H1 (cell line): ENCODE data around the gene ELOVL3. TPM values are rescaled to one million over a fixed set of nuclear protein-coding genes. Genes with fewer than 3 reads are reported as not detected.

ENCODE experiments used
- CTCF ChIA-PET: fragments of 300-600 bp; sonication (Branson Sonifier 250); formaldehyde crosslinking; loops from one replicate; lab custom pipeline; 2021; ENCODE audit not compliant: partially characterized antibody; lab: Charles Lee
- POLR2A ChIA-PET: fragments of 300-600 bp; sonication (Branson Sonifier 250); formaldehyde crosslinking; loops from one replicate; lab custom pipeline; 2021; ENCODE audit warnings: inconsistent platforms; ENCODE audit not compliant: partially characterized antibody; lab: Charles Lee
- DNase-seq, 2 experiments: peaks; one replicate each; pipeline versions ENCODE4 v3.0.0 to v3.0.0-alpha.2; 2010 to 2022; ENCODE audit warnings: low spot score in 2 of 2, low read depth in 1 of 2, mixed read lengths in 1 of 2
- FAIRE-seq: peaks from 2 replicates; lab custom pipeline; 2011; peaks lifted over from hg19 to GRCh38; lab: Jason Lieb, UNC
- H2AFZ ChIP-seq: 2 replicates; pipeline ENCODE4 v1.8.1; 2012; ENCODE audit warnings: low read length, inconsistent platforms
- H2AK5ac ChIP-seq: 2 replicates; pipeline ENCODE4 v1.6.1; 2013; ENCODE audit warnings: low read depth, low read length
- H2BK120ac ChIP-seq: replicated peaks from 2 replicates; pipeline ENCODE3; 2013; ENCODE audit warnings: low read depth, low read length, inconsistent platforms
- H2BK12ac ChIP-seq: 2 replicates; pipeline ENCODE4 v1.6.1; 2013; ENCODE audit warnings: low read depth, low read length
- H2BK15ac ChIP-seq: 2 replicates; pipeline ENCODE4 v1.6.1; 2013; ENCODE audit warnings: low read length
- H2BK20ac ChIP-seq: 2 replicates; pipeline ENCODE4 v1.6.1; 2013; ENCODE audit warnings: low read length
- H2BK5ac ChIP-seq: 2 replicates; pipeline ENCODE4 v1.6.1; 2013; ENCODE audit warnings: low read depth, low read length
- H3K14ac ChIP-seq: 2 replicates; pipeline ENCODE4 v1.6.1; 2013; ENCODE audit warnings: inconsistent platforms; ENCODE audit not compliant: insufficient read length
- H3K18ac ChIP-seq: 2 replicates; pipeline ENCODE4 v1.6.1; 2013; ENCODE audit warnings: low read length; ENCODE audit errors: extremely low read depth
- H3K23ac ChIP-seq: 2 replicates; pipeline ENCODE4 v1.6.1; 2013; ENCODE audit warnings: inconsistent platforms; ENCODE audit not compliant: insufficient read length
- H3K23me2 ChIP-seq: 2 replicates; pipeline ENCODE4 v1.6.1; 2013; ENCODE audit warnings: low read depth, low read length
- H3K27ac ChIP-seq: 2 replicates; pipeline ENCODE4 v1.6.1; 2011; ENCODE audit warnings: low read depth, low read length, inconsistent platforms
- H3K27me3 ChIP-seq, 4 experiments: replicated peaks in 1 of 4; 1 replicate in 1 of 4; 2 replicates in 3 of 4; pipeline versions ENCODE4 v1.6.1 to v1.8.1; 2011 to 2013; ENCODE audit warnings: low read length in 3 of 4, mild to moderate bottlenecking in 3 of 4, inconsistent platforms in 2 of 4, mixed read lengths in 2 of 4, moderate library complexity in 1 of 4; ENCODE audit not compliant: control insufficient read depth in 3 of 4, insufficient read depth in 3 of 4; ENCODE audit errors: extremely low read depth in 1 of 4
- H3K36me3 ChIP-seq, 4 experiments: 2 replicates each; pipeline versions ENCODE4 v1.6.1 to v1.8.1; 2011 to 2013; ENCODE audit warnings: mild to moderate bottlenecking in 4 of 4, low read length in 3 of 4, moderate library complexity in 2 of 4, control low read depth in 1 of 4, inconsistent platforms in 1 of 4; ENCODE audit not compliant: insufficient read depth in 4 of 4, control insufficient read depth in 2 of 4
- H3K4ac ChIP-seq: replicated peaks from 2 replicates; pipeline ENCODE3; 2013; ENCODE audit warnings: low read length, low read depth, mixed read lengths, inconsistent platforms; ENCODE audit not compliant: insufficient read length
- H3K4me1 ChIP-seq, 4 experiments: replicated peaks in 1 of 4; 1 replicate in 1 of 4; 2 replicates in 3 of 4; pipeline versions ENCODE4 v1.6.1 to v1.8.1; 2011 to 2013; ENCODE audit warnings: low read length in 3 of 4, inconsistent platforms in 2 of 4, mixed read lengths in 1 of 4; ENCODE audit not compliant: insufficient read depth in 4 of 4, control insufficient read depth in 3 of 4
- H3K4me2 ChIP-seq, 2 experiments: 2 replicates each; pipeline versions ENCODE4 v1.6.1 to v1.8.1; 2011 to 2013; ENCODE audit warnings: low read depth in 2 of 2, low read length in 2 of 2, control low read depth in 1 of 2, inconsistent platforms in 1 of 2, mild to moderate bottlenecking in 1 of 2; ENCODE audit not compliant: insufficient read depth in 1 of 2
- H3K4me3 ChIP-seq, 4 experiments: fragments of 200-600, 300-600 bp in 1 of 4; sonication (generic), shearing (Covaris generic), sonication (Bioruptor Twin) in 1 of 4; 2 replicates each; pipeline versions ENCODE4 v1.5.1 to v1.8.1; 2011 to 2016; ENCODE audit warnings: low read length in 4 of 4, low read depth in 3 of 4, control low read depth in 2 of 4, inconsistent platforms in 2 of 4, mild to moderate bottlenecking in 2 of 4, mixed read lengths in 1 of 4, moderate library complexity in 1 of 4; ENCODE audit not compliant: insufficient read depth in 2 of 4; ENCODE audit errors: extremely low read depth in 1 of 4
- H3K56ac ChIP-seq: replicated peaks from 2 replicates; pipeline ENCODE3; 2013; ENCODE audit warnings: low read depth, mild to moderate bottlenecking, mixed read lengths, low read length, inconsistent platforms; ENCODE audit not compliant: insufficient read length
- H3K79me1 ChIP-seq: 2 replicates; pipeline ENCODE4 v1.6.1; 2013; ENCODE audit warnings: low read depth, low read length, control low read depth
- H3K79me2 ChIP-seq, 2 experiments: 2 replicates each; pipeline versions ENCODE4 v1.6.1 to v1.8.1; 2012 to 2013; ENCODE audit warnings: low read length in 2 of 2, mild to moderate bottlenecking in 2 of 2, inconsistent platforms in 1 of 2; ENCODE audit not compliant: insufficient read depth in 2 of 2, control insufficient read depth in 1 of 2
- H3K9ac ChIP-seq, 4 experiments: replicated peaks in 1 of 4; 1 replicate in 1 of 4; 2 replicates in 3 of 4; pipeline versions ENCODE4 v1.6.1 to v1.8.1; 2011 to 2013; ENCODE audit warnings: low read depth in 3 of 4, low read length in 3 of 4, control low read depth in 2 of 4, mild to moderate bottlenecking in 2 of 4, moderate library complexity in 2 of 4, inconsistent platforms in 1 of 4; ENCODE audit errors: extremely low read depth in 1 of 4
- H3K9me3 ChIP-seq, 2 experiments: 2 replicates each; pipeline versions ENCODE4 v1.6.1 to v1.8.1; 2012 to 2013; ENCODE audit warnings: mild to moderate bottlenecking in 2 of 2, moderate library complexity in 2 of 2, control low read depth in 1 of 2, inconsistent platforms in 1 of 2, low read depth in 1 of 2, low read length in 1 of 2, mixed read lengths in 1 of 2; ENCODE audit not compliant: insufficient read depth in 2 of 2
- H4K20me1 ChIP-seq, 2 experiments: replicated peaks in 1 of 2; 2 replicates each; pipeline versions ENCODE3 to v1.8.1; 2011 to 2013; ENCODE audit warnings: inconsistent platforms in 2 of 2, low read length in 2 of 2, mild to moderate bottlenecking in 1 of 2; ENCODE audit not compliant: insufficient read depth in 2 of 2, control insufficient read depth in 1 of 2
- H4K5ac ChIP-seq: 2 replicates; pipeline ENCODE4 v1.6.1; 2013; ENCODE audit warnings: low read length, low read depth, mixed read lengths, inconsistent platforms; ENCODE audit not compliant: insufficient read length
- H4K8ac ChIP-seq: 2 replicates; pipeline ENCODE4 v1.8.0; 2013; ENCODE audit warnings: mild to moderate bottlenecking, moderate library complexity, low read length, inconsistent platforms; ENCODE audit not compliant: insufficient read depth; ENCODE audit errors: extremely low read depth
- H4K91ac ChIP-seq: replicated peaks from 2 replicates; pipeline ENCODE3; 2013; ENCODE audit warnings: low read length, mixed read lengths, inconsistent platforms; ENCODE audit not compliant: insufficient read length
- BACH1 ChIP-seq: IDR thresholded peaks from 2 replicates; pipeline ENCODE4 v1.6.1; 2012; ENCODE audit warnings: low read length, improper control_type of control experiment
- JUN ChIP-seq: IDR thresholded peaks from 2 replicates; pipeline ENCODE4 v1.6.1; 2011; ENCODE audit warnings: low read depth, mild to moderate bottlenecking, improper control_type of control experiment, low read length
- JUND ChIP-seq: IDR thresholded peaks from 2 replicates; pipeline ENCODE4 v1.6.1; 2011; ENCODE audit warnings: mild to moderate bottlenecking, improper control_type of control experiment, low read length
- RBBP5 ChIP-seq: IDR thresholded peaks from 2 replicates; pipeline ENCODE4 v1.7.1; 2012; ENCODE audit warnings: low read depth, mild to moderate bottlenecking, inconsistent platforms, low read length, moderate library complexity, borderline replicate concordance
- polyA plus RNA-seq, 7 experiments: library from polyadenylated mRNA; depleted of rRNA in 3 of 7; stranded (reverse) in 5 of 7; unstranded in 2 of 7; fragments of >200 nt in 5 of 7; fragments of 200-250 nt in 2 of 7; gene quantifications; 1 replicate in 5 of 7; 2 replicates in 1 of 7; 4 replicates in 1 of 7; pipeline versions ENCODE4 v1.2.1 to v1.2.3, GENCODE V29; 2011 to 2013; ENCODE audit warnings: missing spikeins in 2 of 7, mixed read lengths in 2 of 7
- total RNA-seq: library from RNA; stranded (reverse); fragmentation: NEBNext Ultra II Directional; extraction: Animal tissue kit (Norgen Biotek cat#: 25700); gene quantifications from 2 replicates; pipeline ENCODE4 v1.2.1, GENCODE V29; 2021
- TF ChIP-seq, protein P1 (sequence below): IDR thresholded peaks from 2 replicates; pipeline ENCODE4 v1.6.1; 2011; ENCODE audit warnings: low read depth, mild to moderate bottlenecking, low read length; ENCODE audit not compliant: insufficient read depth

ELOVL3 gene
- total and polyA plus RNA-seq, 2 of the 8 experiments (the other 6 are each of a cell fraction or from before 2014, with no cell fraction given) = 0.27 TPM; not detected in 1

DNA sequence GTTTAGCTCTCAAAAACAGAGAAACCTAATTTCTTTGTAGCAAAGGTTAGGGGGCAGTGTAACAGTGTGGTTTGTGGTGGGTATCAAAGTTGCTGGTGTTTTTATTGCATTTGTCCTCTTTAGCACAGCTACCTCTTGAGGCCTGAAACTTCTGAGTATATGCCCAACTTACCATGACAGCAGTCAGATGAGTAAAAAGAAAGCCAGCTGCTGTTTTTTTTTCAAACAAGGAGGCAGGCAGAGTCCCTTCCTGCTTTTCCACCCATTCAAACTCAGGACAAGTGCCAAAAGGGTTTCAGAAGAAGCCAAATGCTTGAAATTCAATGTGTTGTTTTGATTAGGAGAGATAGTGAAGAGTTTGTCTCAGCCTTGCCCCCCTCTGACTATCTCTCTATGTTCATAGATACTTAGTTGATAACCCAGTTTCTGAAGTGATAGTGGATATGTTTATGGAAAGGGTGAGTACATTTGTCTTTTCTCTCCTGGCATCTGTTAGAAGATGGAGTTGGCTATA lies 42.3 kb downstream of the ELOVL3 start:
- Histone ChIP-seq H3K9me3 (no peaks in the 10 kb centered on the region), H3K27ac (no peak overlapping the region)
- POLR2A ChIA-PET = no interaction called here

More for the DNA sequence above, 42.3 kb downstream of the ELOVL3 start:
- Histone ChIP-seq H3K9ac (no peak overlapping the region), H4K8ac (no peak overlapping the region), H4K5ac (no peak overlapping the region), H2AFZ (no peak overlapping the region), H2AK5ac (no peak overlapping the region), H3K18ac (no peak overlapping the region), H3K23ac (no peak overlapping the region), H3K4me2 (no peak overlapping the region), H3K4me1 (no peaks in the 10 kb centered on the region), H3K4me3 (no peak overlapping the region), H2BK120ac (no peak overlapping the region), H3K36me3 (no peaks in the 10 kb centered on the region), H3K79me1 (no peaks in the 10 kb centered on the region; the same call in 1 of the 2 replicates), H2BK20ac (no peak overlapping the region), H4K20me1 (peaks cover 4 to 6% of the 10 kb centered on the region in 2 experiments), H3K14ac (no peak overlapping the region), H2BK12ac (no peak overlapping the region), H3K23me2 (no peaks in the 10 kb centered on the region), H3K4ac (no peak overlapping the region), H4K91ac (no peak overlapping the region), H3K79me2 (no peaks in the 10 kb centered on the region), H3K27me3 (no peaks in the 10 kb centered on the region), H2BK15ac (no peak overlapping the region), H2BK5ac (no peak overlapping the region), H3K56ac (no peak overlapping the region)
- TF ChIP-seq JUND (no peak), BACH1 (no peak), JUN (no peak), RBBP5 (no peak)
- TF ChIP-seq, protein P1, sequence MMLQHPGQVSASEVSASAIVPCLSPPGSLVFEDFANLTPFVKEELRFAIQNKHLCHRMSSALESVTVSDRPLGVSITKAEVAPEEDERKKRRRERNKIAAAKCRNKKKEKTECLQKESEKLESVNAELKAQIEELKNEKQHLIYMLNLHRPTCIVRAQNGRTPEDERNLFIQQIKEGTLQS = no peak
- CTCF ChIA-PET = interaction anchor here (0.8 to 7.0 kb wide), 8 partner anchors 16 to 93 kb away, joined by 3 to 35 read pairs (median 6); no protein-coding TSS in a partner anchor
- DNase-seq (no peak), FAIRE-seq (no peak)
